WTC11 (cell line): ENCODE measurements around the gene ELMO1.

Source experiments
- AFF4 ChIP-seq: sonication (generic); formaldehyde crosslinking; IDR thresholded peaks from 2 replicates; pipeline ENCODE4 v1.8.1; 2023; ENCODE audit warnings: mild to moderate bottlenecking, missing genetic modification reagents, borderline replicate concordance
- CREB1 ChIP-seq: sonication (generic); formaldehyde crosslinking; IDR thresholded peaks from 2 replicates; pipeline ENCODE4 v1.8.0; 2023; ENCODE audit warnings: mild to moderate bottlenecking, missing genetic modification reagents
- E2F4 ChIP-seq: sonication (generic); formaldehyde crosslinking; IDR thresholded peaks from 2 replicates; pipeline ENCODE4 v1.8.1; 2022; ENCODE audit warnings: low read depth, mild to moderate bottlenecking, moderate library complexity, missing genetic modification reagents, borderline replicate concordance
- FOXP1 ChIP-seq: sonication (generic); formaldehyde crosslinking; IDR thresholded peaks from 2 replicates; pipeline ENCODE4 v1.8.0; 2022; ENCODE audit warnings: missing genetic modification reagents, mild to moderate bottlenecking, moderate library complexity, borderline replicate concordance
- MAX ChIP-seq: sonication (generic); formaldehyde crosslinking; IDR thresholded peaks from 2 replicates; pipeline ENCODE4 v1.8.0; 2022; ENCODE audit warnings: mild to moderate bottlenecking, missing genetic modification reagents
- NR1H2 ChIP-seq: sonication (generic); formaldehyde crosslinking; IDR thresholded peaks from 2 replicates; pipeline ENCODE4 v1.9.0; 2021; ENCODE audit warnings: mild to moderate bottlenecking, moderate library complexity, missing genetic modification reagents
- SP1 ChIP-seq: sonication (generic); formaldehyde crosslinking; conservative IDR thresholded peaks from 2 replicates; pipeline ENCODE4 v1.8.1; 2022; ENCODE audit warnings: missing genetic modification reagents
- TEAD4 ChIP-seq: sonication (generic); formaldehyde crosslinking; IDR thresholded peaks from 2 replicates; pipeline ENCODE4 v1.8.0; 2022; ENCODE audit warnings: mild to moderate bottlenecking, missing genetic modification reagents
- TP53 ChIP-seq: sonication (generic); formaldehyde crosslinking; IDR thresholded peaks from 2 replicates; pipeline ENCODE4 v1.8.1; 2023; ENCODE audit warnings: mild to moderate bottlenecking, missing genetic modification reagents
- ZNF219 ChIP-seq: sonication (generic); formaldehyde crosslinking; IDR thresholded peaks from 2 replicates; pipeline ENCODE4 v1.8.0; 2023; ENCODE audit warnings: missing genetic modification reagents, mild to moderate bottlenecking, borderline replicate concordance
- TF ChIP-seq, protein P1 (sequence below): fragments of 200-600 bp; IDR thresholded peaks from 2 replicates; pipeline ENCODE4 v1.8.0; 2022; ENCODE audit warnings: antibody characterized with exemption
- TF ChIP-seq, protein P2 (sequence below): sonication (generic); formaldehyde crosslinking; IDR thresholded peaks from 2 replicates; pipeline ENCODE4 v1.8.1; 2022; ENCODE audit warnings: missing genetic modification reagents, borderline replicate concordance

GRCh38 chr7:37337522-37337921 lies 111.1 kb downstream of the ELMO1 start:
- TF ChIP-seq, protein P1, sequence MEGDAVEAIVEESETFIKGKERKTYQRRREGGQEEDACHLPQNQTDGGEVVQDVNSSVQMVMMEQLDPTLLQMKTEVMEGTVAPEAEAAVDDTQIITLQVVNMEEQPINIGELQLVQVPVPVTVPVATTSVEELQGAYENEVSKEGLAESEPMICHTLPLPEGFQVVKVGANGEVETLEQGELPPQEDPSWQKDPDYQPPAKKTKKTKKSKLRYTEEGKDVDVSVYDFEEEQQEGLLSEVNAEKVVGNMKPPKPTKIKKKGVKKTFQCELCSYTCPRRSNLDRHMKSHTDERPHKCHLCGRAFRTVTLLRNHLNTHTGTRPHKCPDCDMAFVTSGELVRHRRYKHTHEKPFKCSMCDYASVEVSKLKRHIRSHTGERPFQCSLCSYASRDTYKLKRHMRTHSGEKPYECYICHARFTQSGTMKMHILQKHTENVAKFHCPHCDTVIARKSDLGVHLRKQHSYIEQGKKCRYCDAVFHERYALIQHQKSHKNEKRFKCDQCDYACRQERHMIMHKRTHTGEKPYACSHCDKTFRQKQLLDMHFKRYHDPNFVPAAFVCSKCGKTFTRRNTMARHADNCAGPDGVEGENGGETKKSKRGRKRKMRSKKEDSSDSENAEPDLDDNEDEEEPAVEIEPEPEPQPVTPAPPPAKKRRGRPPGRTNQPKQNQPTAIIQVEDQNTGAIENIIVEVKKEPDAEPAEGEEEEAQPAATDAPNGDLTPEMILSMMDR, result no peak
- no peak for TF ChIP-seq ZNF219
- no peak for TF ChIP-seq FOXP1 (CRISPR knock-in tag)
- TF ChIP-seq TEAD4 (CRISPR knock-in tag), result no peak
- no peak for TF ChIP-seq NR1H2 (CRISPR knock-in tag)
- TF ChIP-seq CREB1 (CRISPR knock-in tag), result no peak
- TF ChIP-seq, protein P2, sequence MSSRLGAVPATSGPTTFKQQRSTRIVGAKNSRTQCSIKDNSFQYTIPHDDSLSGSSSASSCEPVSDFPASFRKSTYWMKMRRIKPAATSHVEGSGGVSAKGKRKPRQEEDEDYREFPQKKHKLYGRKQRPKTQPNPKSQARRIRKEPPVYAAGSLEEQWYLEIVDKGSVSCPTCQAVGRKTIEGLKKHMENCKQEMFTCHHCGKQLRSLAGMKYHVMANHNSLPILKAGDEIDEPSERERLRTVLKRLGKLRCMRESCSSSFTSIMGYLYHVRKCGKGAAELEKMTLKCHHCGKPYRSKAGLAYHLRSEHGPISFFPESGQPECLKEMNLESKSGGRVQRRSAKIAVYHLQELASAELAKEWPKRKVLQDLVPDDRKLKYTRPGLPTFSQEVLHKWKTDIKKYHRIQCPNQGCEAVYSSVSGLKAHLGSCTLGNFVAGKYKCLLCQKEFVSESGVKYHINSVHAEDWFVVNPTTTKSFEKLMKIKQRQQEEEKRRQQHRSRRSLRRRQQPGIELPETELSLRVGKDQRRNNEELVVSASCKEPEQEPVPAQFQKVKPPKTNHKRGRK, result no peak
- TF ChIP-seq E2F4 (CRISPR knock-in tag), result no peak
- TF ChIP-seq TP53, result no peak
- TF ChIP-seq AFF4 (CRISPR knock-in tag), result no peak
- TF ChIP-seq MAX (CRISPR knock-in tag), result no peak
- no peak for TF ChIP-seq SP1 (CRISPR knock-in tag)
